HepG2 (cell line): ENCODE results near the gene ACTL6A. TPM values are rescaled to one million over a fixed set of nuclear protein-coding genes. Genes with fewer than 3 reads are reported as not detected.

ENCODE experiments used
- ATAC-seq: fragments of 200-7000 bp; cut with Tn5 transposase; 3 replicates; pipeline ENCODE4 v1.9.1; 2020; ENCODE audit warnings: mild to moderate bottlenecking, moderate library complexity
- BruUV-seq: library from RNA; stranded (reverse); fragments of 400-500 nt; replicated peaks from 2 replicates; lab custom pipeline; 2021; lab: Mats Ljungman, UMichigan
- CTCF ChIA-PET: fragments of 300-600 bp; formaldehyde crosslinking; extraction: SDS; loops from one replicate; lab custom pipeline; 2021; ENCODE audit warnings: low total read pairs, inconsistent platforms, low intra/inter-chr PET ratio; lab: Yijun Ruan, JAX
- POLR2A ChIA-PET: fragments of 350-600 bp; sonication (Branson Sonifier 250); formaldehyde crosslinking; loops from one replicate; lab custom pipeline; 2020; ENCODE audit warnings: antibody characterized with exemption, inconsistent platforms; lab: Yijun Ruan, JAX
- DNase-seq: peaks from one replicate; pipeline ENCODE4 v3.0.0-alpha.2; 2015; ENCODE audit warnings: low spot score
- FAIRE-seq: peaks from 3 replicates; lab custom pipeline; 2011; peaks lifted over from hg19 to GRCh38; lab: Jason Lieb, UNC
- H2AFZ ChIP-seq: one replicate; pipeline ENCODE4 v1.6.1; 2011; ENCODE audit warnings: low read length, inconsistent platforms
- H3K27ac ChIP-seq: fragments of 300-600 bp; 3 replicates; pipeline ENCODE4 v1.8.0; 2011; ENCODE audit warnings: mixed run types, mild to moderate bottlenecking, mixed read lengths, low read length, inconsistent platforms; ENCODE audit not compliant: insufficient read depth; ENCODE audit errors: extremely low read length
- H3K27me3 ChIP-seq, 2 experiments: fragments of 200-600 bp in 1 of 2; 2 replicates in 1 of 2; 3 replicates in 1 of 2; pipeline versions ENCODE4 v1.6.0 to v1.8.0; 2011; ENCODE audit warnings: low read length in 2 of 2, mild to moderate bottlenecking in 2 of 2, moderate library complexity in 2 of 2, inconsistent platforms in 1 of 2; ENCODE audit not compliant: insufficient read depth in 2 of 2, control insufficient read depth in 1 of 2
- H3K36me3 ChIP-seq, 2 experiments: fragments of 200-600 bp in 1 of 2; replicated peaks in 1 of 2; 2 replicates in 1 of 2; 3 replicates in 1 of 2; pipeline versions ENCODE4 v1.5.1 to v1.8.0; 2011; ENCODE audit warnings: low read length in 2 of 2, inconsistent platforms in 1 of 2; ENCODE audit not compliant: insufficient read depth in 2 of 2, control insufficient read depth in 1 of 2
- H3K4me1 ChIP-seq: 2 replicates; pipeline ENCODE4 v1.5.1; 2012; ENCODE audit warnings: low read length, inconsistent platforms; ENCODE audit not compliant: insufficient read depth
- H3K4me2 ChIP-seq: 2 replicates; pipeline ENCODE4 v1.6.0; 2011; ENCODE audit warnings: low read depth, low read length, inconsistent platforms
- H3K4me3 ChIP-seq, 3 experiments: fragments of 200-600 bp in 1 of 3; sonication (generic), shearing (Covaris generic) in 1 of 3; replicated peaks in 1 of 3; 2 replicates each; pipeline ENCODE4 v1.5.1; 2011 to 2016; ENCODE audit warnings: low read length in 3 of 3, inconsistent platforms in 2 of 3, low read depth in 2 of 3, mild to moderate bottlenecking in 2 of 3, control low read depth in 1 of 3, mixed read lengths in 1 of 3; ENCODE audit not compliant: insufficient read depth in 1 of 3
- H3K79me2 ChIP-seq: one replicate; pipeline ENCODE4 v1.6.1; 2011; ENCODE audit warnings: low read length, inconsistent platforms; ENCODE audit not compliant: insufficient read depth
- H3K9ac ChIP-seq: 2 replicates; pipeline ENCODE4 v1.6.0; 2011; ENCODE audit warnings: mild to moderate bottlenecking, low read depth, low read length, inconsistent platforms; ENCODE audit not compliant: insufficient read depth
- H3K9me3 ChIP-seq: 2 replicates; pipeline ENCODE4 v1.5.1; 2012; ENCODE audit warnings: mild to moderate bottlenecking, low read length
- H4K20me1 ChIP-seq: 2 replicates; pipeline ENCODE4 v1.6.0; 2011; ENCODE audit warnings: inconsistent platforms, mild to moderate bottlenecking, low read length, moderate library complexity; ENCODE audit not compliant: insufficient read depth
- SMC3 ChIP-seq: IDR thresholded peaks from 2 replicates; pipeline ENCODE4 v1.6.1; 2011; ENCODE audit warnings: low read length, improper control_type of control experiment
- SMYD3 ChIP-seq: sonication (generic); formaldehyde crosslinking; IDR thresholded peaks from 2 replicates; pipeline ENCODE4 v1.8.1; 2023; ENCODE audit warnings: mild to moderate bottlenecking, missing genetic modification reagents
- TBX2 ChIP-seq: sonication (generic); formaldehyde crosslinking; IDR thresholded peaks from 2 replicates; pipeline ENCODE4 v1.5.0; 2020; ENCODE audit warnings: missing genetic modification reagents, mild to moderate bottlenecking, borderline replicate concordance
- ZNF577 ChIP-seq: sonication (generic); formaldehyde crosslinking; IDR thresholded peaks from 2 replicates; pipeline ENCODE4 v1.4.0; 2020; ENCODE audit warnings: mild to moderate bottlenecking, low read depth, missing genetic modification reagents, borderline replicate concordance
- ZNF616 ChIP-seq: sonication (generic); formaldehyde crosslinking; IDR thresholded peaks from 2 replicates; pipeline ENCODE4 v1.5.0; 2020; ENCODE audit warnings: low read depth, mild to moderate bottlenecking, missing genetic modification reagents
- ZNF713 ChIP-seq: sonication (generic); formaldehyde crosslinking; IDR thresholded peaks from 2 replicates; pipeline ENCODE4 v1.4.0; 2020; ENCODE audit warnings: mild to moderate bottlenecking, missing genetic modification reagents
- WGBS: methylation state at CpG from one replicate; pipeline ENCODE4 v1.1.6; 2017; ENCODE audit warnings: low lambda C conversion rate; 5-methylcytosine and 5-hydroxymethylcytosine counted together
- in situ Hi-C: cut with HindIII; loops from 2 replicates; pipeline ENCODE4 v1.10.0; 2017; ENCODE audit warnings: low pct_unique_long_range_greater_than_20kb; ENCODE audit not compliant: extremely low pct_ligation_motif_present
- intact Hi-C: fragments of 100-400 bp; cut with micrococcal nuclease; formaldehyde crosslinking; loops from one replicate; pipeline ENCODE4 v1.10.0; 2022; ENCODE audit not compliant: unreplicated experiment
- polyA plus RNA-seq, 8 experiments: library from polyadenylated mRNA; depleted of rRNA in 3 of 8; stranded (reverse) in 7 of 8; unstranded in 1 of 8; fragments of >200 nt; fragmentation: Illumina TruSeq in 4 of 8; extraction: Trizol in 4 of 8; gene quantifications; 2 replicates each; pipeline versions ENCODE4 v1.2.1 to v1.2.3, GENCODE V29; 2011 to 2016; ENCODE audit warnings: low read depth in 4 of 8, missing spikeins in 1 of 8, mixed read lengths in 1 of 8; ENCODE audit not compliant: insufficient read depth in 1 of 8
- total RNA-seq, 5 experiments: library from RNA; depleted of rRNA; stranded (reverse); fragments of >200 nt; fragmentation: Illumina TruSeq; extraction: Trizol; gene quantifications; 2 replicates each; pipeline ENCODE4 v1.2.3, GENCODE V29; 2016; ENCODE audit warnings: low read depth in 1 of 5

Gene ACTL6A
- total and polyA plus RNA-seq, 2 of the 13 experiments (the other 11 are each of a cell fraction or from before 2014, with no cell fraction given): 58.1 to 84.1 TPM

DNA sequence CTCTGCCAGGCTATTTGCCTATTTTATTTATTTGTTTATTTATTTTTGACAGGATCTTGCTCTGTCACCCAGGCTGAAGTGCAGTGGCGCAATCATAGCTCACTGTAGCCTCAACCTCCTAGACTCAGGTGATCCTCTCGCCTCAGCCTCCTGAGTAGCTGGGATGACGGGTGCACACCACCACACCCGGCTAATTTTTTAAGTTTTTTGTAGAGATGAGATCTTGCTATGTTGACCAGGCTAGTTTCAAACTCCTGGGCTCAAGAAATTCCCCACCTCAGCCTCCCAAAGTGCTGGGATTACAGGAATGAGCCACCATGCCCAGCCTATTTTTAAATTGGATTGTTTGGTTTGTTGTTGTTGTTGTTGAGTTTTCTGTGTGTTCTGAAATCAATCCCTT is 47.3 kb downstream of the ACTL6A start:
- no peak for ATAC-seq
- intact Hi-C loops: no loop called here
- POLR2A ChIA-PET: no interaction called here
- no peak overlapping the region for H3K9ac ChIP-seq
- H3K27ac ChIP-seq: no peak overlapping the region
- no peak overlapping the region for H3K4me2 ChIP-seq
- WGBS: 93% methylated on average over 4 of the region's 4 CpGs
- H4K20me1 ChIP-seq: no peaks in the 10 kb centered on the region
- in situ Hi-C loops: no loop called here
- no peak overlapping the region for H3K4me3 ChIP-seq
- H2AFZ ChIP-seq: no peak overlapping the region
- BruUV-seq: no TSS peak
- H3K27me3 ChIP-seq: no peaks in the 10 kb centered on the region; a peak in 1 of 5 replicates
- FAIRE-seq: no peak
- DNase-seq: no peak
- peaks cover 15% of the 10 kb centered on the region for H3K79me2 ChIP-seq
- H3K36me3 ChIP-seq: no peaks in the 10 kb centered on the region
- no peak for TF ChIP-seq ZNF616 (CRISPR knock-in tag)
- no peaks in the 10 kb centered on the region for H3K9me3 ChIP-seq
- CTCF ChIA-PET: no interaction called here
- H3K4me1 ChIP-seq: peaks cover 10% of the 10 kb centered on the region

DNA sequence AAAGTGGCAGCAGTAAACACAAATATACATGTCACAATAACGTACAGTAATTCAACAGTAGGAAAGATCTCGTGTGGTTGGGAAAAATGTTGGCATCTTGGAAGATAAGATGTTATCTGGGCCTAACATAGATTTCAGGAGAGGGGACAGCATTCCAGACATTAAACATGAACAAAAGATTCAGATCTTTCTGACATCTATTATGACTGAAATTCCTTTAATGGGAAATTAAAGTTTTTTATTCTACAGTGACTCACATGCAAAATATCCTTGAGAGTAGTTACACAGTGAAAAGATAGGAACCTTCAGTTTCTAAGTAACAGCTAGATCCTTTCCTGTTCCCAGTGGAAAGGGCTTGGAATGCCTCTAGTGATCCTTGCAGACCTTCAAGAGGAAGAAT is 51.1 kb downstream of the ACTL6A start:
- ChIA-PET CTCF (no interaction called here), POLR2A (interaction anchor here (2.3 kb wide), 1 partner anchor 9 kb away, joined by 6 read pairs; the partner anchor contains the start of genes MRPL47 and NDUFB5)
- no peak overlapping the region for H3K9ac ChIP-seq
- H3K4me3 ChIP-seq: no peak overlapping the region
- no peak for DNase-seq
- H3K36me3 ChIP-seq: peaks cover 0 to 7% of the 10 kb centered on the region in 2 experiments; a peak in 2 of 5 replicates
- WGBS: 95% methylated on average over 2 of the region's 2 CpGs
- peaks cover 3% of the 10 kb centered on the region for H3K79me2 ChIP-seq
- H3K27ac ChIP-seq: no peak overlapping the region
- TF ChIP-seq ZNF577 (CRISPR knock-in tag) (no peak), ZNF713 (CRISPR knock-in tag) (no peak), SMYD3 (CRISPR knock-in tag) (no peak), SMC3 (no peak), TBX2 (no peak)
- no TSS peak for BruUV-seq
- ATAC-seq: no peak
- no peak for FAIRE-seq
- in situ Hi-C loops (no loop called here), intact Hi-C loops (no loop called here)
- H3K4me2 ChIP-seq: no peak overlapping the region
- no peaks in the 10 kb centered on the region for H3K4me1 ChIP-seq
- H3K9me3 ChIP-seq: no peaks in the 10 kb centered on the region
- H2AFZ ChIP-seq: no peak overlapping the region
- H3K27me3 ChIP-seq: no peaks in the 10 kb centered on the region
- H4K20me1 ChIP-seq: no peaks in the 10 kb centered on the region
